Neural crest cell (in vitro differentiated cells): ENCODE data around the gene KCNE4. TPM values are rescaled to one million over a fixed set of nuclear protein-coding genes. Genes with fewer than 3 reads are reported as not detected.

Experiments
- DNase-seq: peaks from one replicate; pipeline ENCODE4 v3.0.0; 2021; ENCODE audit warnings: low read depth, mixed read lengths, low spot score
- H3K27ac Mint-ChIP-seq: one replicate; pipeline ENCODE4 v1.8.0; 2021; ENCODE audit warnings: mild to moderate bottlenecking, mixed read lengths; ENCODE audit not compliant: unreplicated experiment
- H3K27me3 Mint-ChIP-seq: 2 replicates; pipeline ENCODE4 v1.8.0; 2021; ENCODE audit warnings: low read depth, mild to moderate bottlenecking, mixed read lengths
- H3K36me3 Mint-ChIP-seq: 2 replicates; pipeline ENCODE4 v1.8.0; 2021; ENCODE audit warnings: low read depth, mild to moderate bottlenecking, mixed read lengths
- H3K4me1 Mint-ChIP-seq: 2 replicates; pipeline ENCODE4 v1.8.0; 2021; ENCODE audit warnings: mixed read lengths
- H3K4me3 Mint-ChIP-seq: one replicate; pipeline ENCODE4 v1.8.0; 2021; ENCODE audit warnings: mild to moderate bottlenecking, mixed read lengths
- H3K9me3 Mint-ChIP-seq: 2 replicates; pipeline ENCODE4 v1.8.0; 2021; ENCODE audit warnings: mixed read lengths
- CTCF ChIP-seq: fragments of 200-600 bp; sonication (generic); conservative IDR thresholded peaks from 2 replicates; pipeline ENCODE4 v1.5.0; 2021; ENCODE audit warnings: antibody characterized with exemption, mild to moderate bottlenecking
- total RNA-seq: library from RNA; stranded (reverse); gene quantifications from 2 replicates; pipeline ENCODE4 v1.2.1, GENCODE V29; 2021

Gene KCNE4
- total RNA-seq, 1 donor from 2014 or later = 0.09 TPM

GRCh38 chr2:223020971-223021675 lies 30.9 kb upstream of the KCNE4 start:
- TF ChIP-seq CTCF = no peak
- no peak overlapping the region for H3K4me3 Mint-ChIP-seq
- no peaks in the 10 kb centered on the region for H3K27me3 Mint-ChIP-seq
- peak overlapping the region; percentile 46 for H3K27ac Mint-ChIP-seq
- no peak for DNase-seq
- peaks cover 11% of the 10 kb centered on the region for H3K9me3 Mint-ChIP-seq
- H3K4me1 Mint-ChIP-seq = peaks cover 17% of the 10 kb centered on the region
- H3K36me3 Mint-ChIP-seq = peaks cover 5% of the 10 kb centered on the region

GRCh38 chr2:223026357-223027110 lies 25.5 kb upstream of the KCNE4 start:
- peaks cover 9% of the 10 kb centered on the region for H3K4me1 Mint-ChIP-seq
- H3K36me3 Mint-ChIP-seq = no peaks in the 10 kb centered on the region
- no peaks in the 10 kb centered on the region for H3K27me3 Mint-ChIP-seq
- DNase-seq = no peak
- no peak overlapping the region for H3K27ac Mint-ChIP-seq
- TF ChIP-seq CTCF = no peak
- no peak overlapping the region for H3K4me3 Mint-ChIP-seq
- peaks cover 3% of the 10 kb centered on the region for H3K9me3 Mint-ChIP-seq

- DNase-seq = no peak
- no peaks in the 10 kb centered on the region for H3K36me3 Mint-ChIP-seq
- TF ChIP-seq CTCF = no peak
- peaks cover 11% of the 10 kb centered on the region for H3K9me3 Mint-ChIP-seq
- H3K27me3 Mint-ChIP-seq = no peaks in the 10 kb centered on the region
- H3K4me1 Mint-ChIP-seq = peaks cover 6% of the 10 kb centered on the region
- no peak overlapping the region for H3K27ac Mint-ChIP-seq
- H3K4me3 Mint-ChIP-seq = no peak overlapping the region
Measured at GRCh38 chr2:223027442-223027841, 24.5 kb upstream of the KCNE4 start.

- H3K27me3 Mint-ChIP-seq = no peaks in the 10 kb centered on the region
- H3K9me3 Mint-ChIP-seq = peaks cover 11% of the 10 kb centered on the region
- H3K36me3 Mint-ChIP-seq = no peaks in the 10 kb centered on the region
- DNase-seq = no peak
- H3K4me3 Mint-ChIP-seq = no peak overlapping the region
- H3K27ac Mint-ChIP-seq = no peak overlapping the region
- no peak for TF ChIP-seq CTCF
- H3K4me1 Mint-ChIP-seq = peaks cover 6% of the 10 kb centered on the region
Measured at GRCh38 chr2:223029287-223029686, 22.7 kb upstream of the KCNE4 start.

GRCh38 chr2:223032187-223033142 lies 19.5 kb upstream of the KCNE4 start:
- H3K4me1 Mint-ChIP-seq = no peaks in the 10 kb centered on the region
- no peak for TF ChIP-seq CTCF

More at GRCh38 chr2:223032187-223033142, 19.5 kb upstream of the KCNE4 start:
- Mint-ChIP-seq H3K4me3 (no peak overlapping the region), H3K27ac (no peak overlapping the region), H3K9me3 (peaks cover 11% of the 10 kb centered on the region), H3K36me3 (no peaks in the 10 kb centered on the region), H3K27me3 (no peaks in the 10 kb centered on the region)
- DNase-seq = no peak
